ENCODE data around the gene HAUS1. TPM values are rescaled to one million over a fixed set of nuclear protein-coding genes. Genes with fewer than 3 reads are reported as not detected.

Gene HAUS1
- total and polyA plus RNA-seq, 2 of the 8 experiments (the other 6 are each of a cell fraction or from before 2014, with no cell fraction given) = 104 TPM

DNA sequence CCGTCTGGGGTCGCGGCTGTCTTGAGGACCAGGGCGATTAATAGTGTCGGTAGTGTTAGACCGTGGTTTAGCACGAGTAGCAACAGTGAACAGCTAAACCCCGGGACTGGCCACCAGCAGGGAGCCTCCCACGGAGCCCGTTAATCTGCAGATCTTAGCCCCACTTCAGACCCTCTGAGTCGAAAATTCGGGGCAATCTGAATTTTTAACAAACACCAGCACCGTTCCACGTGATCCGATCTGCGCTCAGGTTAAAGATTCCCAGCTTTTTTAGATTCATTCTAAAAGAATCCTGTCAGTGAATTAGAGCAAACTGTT, 5.6 kb upstream of the HAUS1 start:
- peaks cover 0 to 3% (median 2%) of the 10 kb centered on the region in 4 experiments; a peak in 6 of 7 replicates for H3K4me1 ChIP-seq (replicated peaks in 1 of 4; ENCODE audit: control insufficient read depth in 3 of 4, insufficient read depth in 4 of 4, low read length in 3 of 4)
- no peaks in the 10 kb centered on the region for H3K27me3 ChIP-seq (replicated peaks in 1 of 4; ENCODE audit: control insufficient read depth in 3 of 4, extremely low read depth in 1 of 4, insufficient read depth in 3 of 4, low read length in 3 of 4)
- 0 out of 2 replicates have a peak overlapping the region, but pooled peaks have one; percentile 87 for H2BK12ac ChIP-seq (ENCODE audit: low read depth, low read length)

More for the DNA sequence above, 5.6 kb upstream of the HAUS1 start:
- H2BK20ac ChIP-seq (ENCODE audit: low read length) = no peak overlapping the region
- no peak overlapping the region for H3K14ac ChIP-seq (ENCODE audit: insufficient read length)
- peak overlapping the region; percentile 5 for H2BK120ac ChIP-seq (replicated peaks; ENCODE audit: low read depth, low read length)
- peak overlapping the region; percentile 93 for H2BK5ac ChIP-seq (ENCODE audit: low read depth, low read length)
- no peak overlapping the region for H3K23ac ChIP-seq (ENCODE audit: insufficient read length)
- WGBS, 2 experiments (ENCODE audit: extremely low coverage in 1 of 2, insufficient coverage in 1 of 2, insufficient read length in 1 of 2, insufficient replicate concordance in 2 of 2, low coverage in 1 of 2, low lambda C conversion rate in 2 of 2, missing lambda C conversion rate in 1 of 2) = 23% methylated on average over 16 of the region's 16 CpGs; no CpG with 5 or more reads in 1 of the 2 experiments
- H2BK15ac ChIP-seq (ENCODE audit: low read length) = 0 out of 2 replicates have a peak overlapping the region, but pooled peaks have one; percentile 72
- peak overlapping the region; percentile 73; the same call in 1 of the 2 replicates for H3K27ac ChIP-seq (ENCODE audit: low read depth, low read length)
- no peak overlapping the region for H2AK5ac ChIP-seq (ENCODE audit: low read depth, low read length)
- H4K8ac ChIP-seq (ENCODE audit: extremely low read depth, insufficient read depth, low read length) = peak overlapping the region; percentile 89; the same call in 1 of the 2 replicates
- peak overlapping the region; percentile 84 for H2AFZ ChIP-seq (ENCODE audit: low read length)
- no peak overlapping the region for H3K56ac ChIP-seq (replicated peaks; ENCODE audit: insufficient read length, low read depth, low read length)
- no peaks in the 10 kb centered on the region for H3K79me1 ChIP-seq (ENCODE audit: low read depth, low read length)
- H3K18ac ChIP-seq (ENCODE audit: extremely low read depth, low read length) = peak overlapping the region; percentile 97
- TF ChIP-seq, protein P1, sequence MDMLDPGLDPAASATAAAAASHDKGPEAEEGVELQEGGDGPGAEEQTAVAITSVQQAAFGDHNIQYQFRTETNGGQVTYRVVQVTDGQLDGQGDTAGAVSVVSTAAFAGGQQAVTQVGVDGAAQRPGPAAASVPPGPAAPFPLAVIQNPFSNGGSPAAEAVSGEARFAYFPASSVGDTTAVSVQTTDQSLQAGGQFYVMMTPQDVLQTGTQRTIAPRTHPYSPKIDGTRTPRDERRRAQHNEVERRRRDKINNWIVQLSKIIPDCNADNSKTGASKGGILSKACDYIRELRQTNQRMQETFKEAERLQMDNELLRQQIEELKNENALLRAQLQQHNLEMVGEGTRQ (IDR thresholded peaks at IDR 0.05; ENCODE audit: low read length) = no peak
- TF ChIP-seq TAF7 (optimal IDR thresholded peaks at IDR 0.05; ENCODE audit: borderline replicate concordance, low read depth, low read length) = peak; percentile 67
- no peak for TF ChIP-seq KDM1A (IDR thresholded peaks at IDR 0.05; ENCODE audit: borderline replicate concordance, low read length)
- H3K4me3 ChIP-seq (ENCODE audit: extremely low read depth in 1 of 4, insufficient read depth in 2 of 4, low read depth in 3 of 4, low read length in 4 of 4) = peak overlapping the region; percentile 91 to 99 (median 98); a peak in 6 of 8 replicates
- H4K91ac ChIP-seq (replicated peaks; ENCODE audit: insufficient read length, low read length) = no peak overlapping the region
- peaks cover 10% of the 10 kb centered on the region for H3K23me2 ChIP-seq (ENCODE audit: low read depth, low read length)
- ChIA-PET POLR2A (ENCODE audit: partially characterized antibody) (interaction anchor here (0.6 to 2.1 kb wide), 13 partner anchors 9 to 390 kb away, joined by 3 to 9 read pairs (median 4); a partner anchor contains a TSS), CTCF (ENCODE audit: partially characterized antibody) (no interaction called here)
- no peak overlapping the region for H3K4ac ChIP-seq (replicated peaks; ENCODE audit: insufficient read length, low read depth, low read length)
- peaks cover 1 to 3% of the 10 kb centered on the region in 2 experiments for H4K20me1 ChIP-seq (replicated peaks in 1 of 2; ENCODE audit: control insufficient read depth in 1 of 2, insufficient read depth in 2 of 2, low read length in 2 of 2)
- DNase-seq (ENCODE audit: low read depth in 1 of 2, low spot score in 2 of 2) = peak in 1 of 2 experiments; percentile 75
- H3K9me3 ChIP-seq (ENCODE audit: insufficient read depth in 2 of 2, low read depth in 1 of 2, low read length in 1 of 2) = no peaks in the 10 kb centered on the region
- H3K36me3 ChIP-seq (ENCODE audit: control insufficient read depth in 2 of 4, insufficient read depth in 4 of 4, low read length in 3 of 4) = peaks cover 3 to 15% (median 7%) of the 10 kb centered on the region in 4 experiments; a peak in 7 of 8 replicates
- FAIRE-seq = no peak
- H4K5ac ChIP-seq (ENCODE audit: insufficient read length, low read depth, low read length) = peak overlapping the region; percentile 55
- peak overlapping the region in 3 of 4 experiments; percentile 63 to 71 (median 64); a peak in 5 of 7 replicates for H3K9ac ChIP-seq (replicated peaks in 1 of 4; ENCODE audit: extremely low read depth in 1 of 4, low read depth in 3 of 4, low read length in 3 of 4)
- H3K79me2 ChIP-seq (ENCODE audit: control insufficient read depth in 1 of 2, insufficient read depth in 2 of 2, low read length in 2 of 2) = peaks cover 22 to 44% of the 10 kb centered on the region in 2 experiments
- H3K4me2 ChIP-seq (ENCODE audit: insufficient read depth in 1 of 2, low read depth in 2 of 2, low read length in 2 of 2) = peak overlapping the region; percentile 75 to 77
